ENCODE data around the gene MAB21L1.

The MAB21L1 gene

DNA sequence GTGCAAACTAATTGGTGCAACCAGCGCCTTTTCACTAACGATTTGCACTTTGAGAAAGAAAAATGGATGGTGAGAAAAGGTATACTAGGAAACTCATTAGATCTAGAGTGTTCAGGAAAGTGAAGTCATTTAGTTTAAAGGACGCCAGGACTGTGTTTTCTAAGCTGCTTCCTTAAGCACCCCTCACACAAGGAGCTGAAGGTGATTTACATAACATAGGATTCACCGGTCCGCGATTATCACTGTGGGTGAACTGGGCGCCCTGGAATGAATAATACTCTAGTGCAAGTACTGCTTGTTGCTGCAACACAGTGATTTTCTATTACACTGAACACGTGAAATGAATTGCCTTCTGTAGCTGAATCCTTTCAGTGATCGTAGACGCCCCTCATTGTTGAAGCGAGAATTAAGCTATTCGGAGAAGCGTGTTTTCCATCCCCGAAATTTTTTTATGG, 2.6 kb upstream of the MAB21L1 start:
- DNase-seq = no peak

DNA sequence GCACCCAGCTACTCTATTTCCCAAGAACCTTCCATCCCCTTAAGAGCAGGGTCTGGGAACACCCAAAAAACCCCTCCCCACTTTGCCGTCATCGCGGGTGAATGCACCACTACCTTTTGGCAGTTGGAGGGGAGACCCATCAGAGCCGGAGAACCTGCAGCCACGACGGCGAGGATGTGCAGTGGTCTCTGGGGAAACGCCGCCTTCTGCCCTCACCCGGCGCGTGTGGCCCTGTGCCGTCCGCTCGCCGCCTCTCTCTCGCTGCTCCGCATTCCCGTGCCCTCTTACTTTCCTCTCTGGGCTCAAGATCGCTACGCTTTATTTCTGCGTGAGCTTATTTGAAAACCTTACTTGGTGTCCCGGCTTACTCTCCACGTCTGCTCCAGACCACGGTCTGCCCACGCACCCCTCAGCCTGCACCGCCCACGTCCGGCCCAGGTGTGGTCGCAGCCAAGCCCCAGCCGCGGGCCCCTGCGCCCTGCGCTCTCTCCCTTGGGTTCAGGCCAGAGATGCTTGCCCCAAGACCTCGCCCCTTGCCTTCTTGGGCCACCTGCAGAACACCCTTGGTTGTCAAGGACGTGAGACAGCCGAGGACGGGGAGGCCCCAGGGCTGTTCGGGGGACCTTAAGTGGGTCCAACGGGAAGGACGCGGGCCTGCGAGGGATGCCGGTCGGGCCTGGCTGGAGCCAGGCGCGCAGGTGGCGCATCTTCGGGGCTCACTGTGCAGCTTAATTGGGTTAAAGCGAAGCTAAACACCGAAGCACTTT, 2.0 kb upstream of the MAB21L1 start:
- DNase-seq = no peak

- no peak for DNase-seq
Observed at GRCh38 chr13:35477386-35477946, 977 bp upstream of the MAB21L1 start.

- DNase-seq = no peak
Observed at GRCh38 chr13:35475212-35475959, 1.1 kb downstream of the MAB21L1 start.

DNA sequence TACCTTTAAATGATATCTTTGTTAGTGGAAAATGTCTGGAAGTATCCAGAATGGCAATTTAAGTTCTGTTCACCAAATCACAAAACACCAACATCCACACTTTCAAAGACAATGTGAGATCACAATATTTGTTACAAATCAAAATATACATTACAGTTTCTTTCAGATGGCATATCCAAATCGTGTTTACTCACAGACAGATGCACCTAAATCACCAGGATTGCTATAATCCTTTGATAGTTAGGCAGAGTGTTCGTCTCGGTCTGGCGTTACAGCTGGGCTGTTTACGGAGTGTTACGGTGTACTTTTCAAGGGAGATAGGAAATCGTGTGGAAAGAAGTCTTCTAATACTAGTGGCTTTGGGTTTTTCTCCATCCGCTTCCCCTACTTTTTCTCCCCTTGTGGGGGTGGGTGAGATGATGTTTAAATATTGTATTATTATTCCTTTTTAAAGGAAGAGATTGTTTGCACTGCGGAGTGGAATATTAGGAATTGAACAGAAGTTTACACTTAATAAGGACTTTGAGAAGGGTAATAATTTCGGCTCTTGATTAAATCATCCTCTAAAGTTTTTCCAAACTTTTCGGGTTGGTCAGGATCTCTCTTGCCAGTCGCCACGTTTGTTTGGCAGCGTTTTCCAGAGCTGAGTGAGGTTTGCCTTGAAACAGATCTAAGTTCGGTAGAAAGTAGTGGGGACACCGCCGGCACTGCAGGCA, 1.8 kb downstream of the MAB21L1 start:
- DNase-seq = no peak

GRCh38 chr13:35473802-35474201, 2.7 kb downstream of the MAB21L1 start:
- no peak for DNase-seq

DNA sequence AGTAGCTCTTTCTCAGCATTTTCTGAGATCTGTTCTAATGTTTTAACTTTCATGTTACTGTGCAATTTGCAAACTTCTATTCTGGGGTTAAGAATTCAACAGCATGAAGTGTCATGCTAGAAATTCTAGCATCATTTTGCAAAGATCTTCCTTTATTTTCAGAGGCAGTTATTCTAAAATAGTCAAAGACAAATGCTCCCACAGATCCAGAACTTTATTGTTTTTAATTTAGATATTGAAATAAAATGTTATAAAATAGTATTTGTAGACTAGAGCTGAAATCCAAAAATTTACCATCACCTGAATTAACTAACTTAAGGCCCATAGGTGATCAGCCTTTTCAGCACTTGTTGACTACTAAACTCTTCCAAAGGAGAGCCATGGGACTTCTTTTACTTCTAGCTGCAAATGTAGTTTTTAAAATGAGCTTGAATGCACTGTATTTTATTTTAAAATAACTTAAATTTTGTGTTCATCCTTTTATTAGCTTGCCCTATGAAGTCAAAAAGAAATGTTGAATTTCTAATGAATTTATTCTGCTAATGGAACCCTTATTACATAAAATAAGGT, 3.2 kb downstream of the MAB21L1 start:
- no peak for DNase-seq

DNA sequence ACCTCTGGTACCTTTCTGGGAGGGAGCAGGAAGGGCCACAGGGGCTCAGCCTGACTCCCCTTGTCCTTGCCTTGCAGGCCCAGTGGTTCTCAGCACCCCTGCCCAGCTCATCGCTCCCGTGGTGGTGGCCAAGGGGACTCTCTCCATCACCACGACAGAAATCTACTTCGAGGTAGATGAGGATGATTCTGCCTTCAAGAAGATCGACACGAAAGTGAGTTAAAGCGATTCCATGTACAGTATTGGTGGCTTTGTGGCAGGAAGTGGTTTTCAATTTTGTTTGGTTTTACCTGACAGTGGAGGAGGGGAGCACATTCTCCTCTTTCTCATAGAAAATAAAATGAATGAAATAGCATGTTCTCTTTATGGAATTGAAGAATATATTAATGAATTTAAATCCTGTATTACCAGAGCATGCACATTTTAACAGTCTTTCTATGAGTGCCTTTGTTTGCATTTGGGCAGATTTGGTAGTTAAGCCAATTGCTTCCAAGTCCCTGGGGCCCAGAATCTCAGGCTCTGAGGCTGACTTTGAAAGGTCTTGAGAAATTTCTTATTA, 4.1 kb downstream of the MAB21L1 start:
- no peak for DNase-seq

DNA sequence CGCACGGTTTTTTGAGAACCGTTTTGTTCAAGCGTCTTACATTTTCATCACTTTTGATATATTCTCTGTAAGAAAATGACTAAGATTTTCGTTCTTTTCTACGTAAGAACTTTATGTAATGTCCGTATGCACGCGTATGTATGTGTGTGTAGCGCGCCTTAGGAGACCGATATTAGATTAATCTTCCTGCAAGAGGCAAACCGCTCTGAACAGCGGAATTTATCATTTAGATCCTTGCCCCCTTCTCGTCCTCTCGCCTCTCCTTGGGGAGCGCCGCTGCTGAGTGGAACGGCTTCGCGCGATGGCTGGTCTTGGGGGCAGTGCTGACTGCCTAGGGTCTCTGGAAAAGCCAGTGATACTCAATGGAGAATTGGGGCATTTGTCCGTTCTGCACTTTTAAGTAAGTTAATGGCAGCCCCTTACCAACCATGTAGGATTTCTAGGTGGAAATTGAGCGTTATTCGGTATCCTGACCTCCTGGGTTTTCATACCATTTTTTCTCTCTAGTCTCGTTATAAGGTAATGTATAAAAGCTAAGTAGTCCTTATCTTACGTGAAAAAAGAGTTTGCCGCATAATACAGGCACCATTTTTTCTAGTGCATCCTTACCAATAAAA, 4.7 kb downstream of the MAB21L1 start:
- no peak for DNase-seq

DNA sequence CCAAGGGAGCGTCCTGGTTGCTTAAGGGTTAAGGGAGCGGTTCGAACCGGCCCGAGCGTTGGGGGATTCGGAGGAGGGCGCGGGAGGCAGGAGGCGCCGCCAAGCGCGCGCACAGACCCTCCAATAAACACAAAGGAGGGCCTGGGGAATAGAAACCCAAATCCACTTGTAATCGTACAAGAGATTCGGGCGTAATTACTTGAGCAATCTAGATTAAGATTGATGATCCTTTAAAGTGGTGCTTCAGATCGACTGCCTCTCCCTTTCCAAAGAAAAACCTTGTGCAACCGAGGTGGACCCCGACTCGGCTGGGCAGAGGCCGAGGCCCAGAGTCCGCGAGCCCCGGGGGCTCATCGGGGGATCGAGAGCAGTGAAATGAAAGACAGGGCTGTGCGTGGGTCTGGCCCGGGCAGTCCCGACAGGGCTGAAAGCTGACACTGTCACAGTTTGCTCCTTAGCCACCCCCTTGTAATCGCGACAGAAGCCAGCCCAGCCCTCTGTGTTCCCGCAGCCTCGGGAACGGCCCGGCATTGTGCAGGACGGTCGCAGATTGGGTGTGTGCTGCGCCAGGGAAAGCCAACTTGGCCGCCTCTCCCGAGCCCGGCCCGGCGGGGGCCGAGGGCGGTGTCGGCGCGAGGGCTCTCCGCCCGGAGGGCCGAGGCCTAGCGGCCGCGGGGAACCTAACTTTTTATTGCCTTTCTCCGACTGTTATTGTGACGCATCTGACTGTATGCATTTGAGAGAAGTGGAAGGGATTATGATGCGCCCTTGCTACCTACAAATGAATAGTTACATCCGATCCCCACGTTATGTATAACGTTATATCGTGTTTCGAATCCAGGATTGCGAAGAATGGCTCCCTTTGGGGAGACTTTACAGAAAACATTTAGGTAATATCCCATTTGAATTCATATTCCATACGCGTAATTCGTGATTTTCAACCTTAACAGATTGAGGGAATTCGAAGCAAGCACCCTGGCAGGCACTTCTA, 5.5 kb downstream of the MAB21L1 start:
- DNase-seq = no peak

DNA sequence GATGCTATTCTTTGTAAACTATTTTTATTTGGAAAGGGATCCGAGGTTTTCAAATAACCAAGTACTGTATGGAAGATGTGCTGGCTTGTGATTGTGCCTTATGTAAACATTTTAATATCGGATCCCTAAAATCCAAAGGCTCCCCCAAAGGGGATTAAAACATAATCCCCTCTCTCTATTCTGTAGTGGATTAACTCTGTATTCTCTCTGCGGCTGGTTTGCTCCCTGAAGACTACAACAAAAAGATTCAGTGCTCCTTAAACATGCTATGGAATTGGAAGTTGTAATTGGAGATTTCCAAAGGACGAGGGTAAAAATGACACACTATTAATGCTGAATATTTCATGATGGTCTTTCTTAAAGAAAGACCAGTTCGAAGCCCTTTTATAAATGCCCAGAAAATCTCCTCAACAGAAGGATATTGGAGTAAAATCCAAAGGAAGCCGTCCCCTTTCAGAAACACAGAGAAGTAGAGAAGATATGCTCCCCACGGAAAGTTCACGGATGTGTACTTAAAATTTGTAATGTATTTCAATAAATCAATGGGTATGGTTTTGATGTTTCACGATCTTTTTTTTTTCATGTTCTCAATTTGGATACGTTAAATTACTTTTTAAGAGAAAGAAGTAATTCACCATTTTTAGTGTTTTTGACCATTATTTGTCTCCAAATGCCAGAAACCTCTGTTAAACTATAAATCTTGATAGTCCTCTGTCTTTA, 6.5 kb downstream of the MAB21L1 start:
- no peak for DNase-seq

GRCh38 chr13:35468195-35468594, 8.3 kb downstream of the MAB21L1 start:
- DNase-seq = no peak

DNA sequence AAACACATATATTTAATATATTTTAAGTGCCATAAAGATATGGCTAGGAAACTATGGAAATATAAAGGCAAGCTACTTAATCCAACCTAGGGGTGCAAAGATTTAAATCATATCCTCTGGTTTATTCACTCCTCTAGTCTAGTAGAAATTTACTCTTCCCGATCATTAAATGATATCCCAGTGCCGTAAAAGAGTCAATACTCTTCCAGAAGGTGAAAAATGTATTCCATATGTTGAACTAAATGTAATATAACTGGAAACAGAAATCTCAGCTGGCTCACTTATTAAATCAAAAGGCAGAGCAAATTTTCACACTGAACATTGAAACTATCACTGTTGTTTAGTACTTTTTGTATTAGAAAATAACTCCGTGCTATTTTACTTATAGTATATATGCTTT, 11.1 kb downstream of the MAB21L1 start:
- no peak for DNase-seq

GRCh38 chr13:35460061-35460460, 16.4 kb downstream of the MAB21L1 start:
- no peak for DNase-seq

GRCh38 chr13:35457258-35457657, 19.2 kb downstream of the MAB21L1 start:
- DNase-seq = no peak

DNA sequence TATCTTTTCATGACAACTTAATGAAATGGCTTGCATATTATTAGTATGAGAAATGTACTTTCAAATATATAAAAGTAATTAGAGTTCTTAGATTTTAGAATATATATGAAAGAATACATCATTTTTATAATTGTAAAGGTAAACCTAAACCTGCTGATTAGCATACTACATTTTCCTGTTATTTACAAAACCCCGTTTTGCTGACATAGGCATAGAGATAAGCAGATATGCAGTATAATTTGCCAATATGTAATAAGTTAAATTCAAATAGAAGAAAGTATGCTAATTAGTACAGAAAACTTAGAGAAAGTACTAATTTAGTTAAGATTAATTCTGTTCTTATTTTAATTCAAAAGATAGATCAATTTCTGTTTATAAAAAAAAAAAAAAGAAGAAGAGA, 21.5 kb downstream of the MAB21L1 start:
- DNase-seq = no peak

GRCh38 chr13:35449821-35450220, 26.7 kb downstream of the MAB21L1 start:
- no peak for DNase-seq

DNA sequence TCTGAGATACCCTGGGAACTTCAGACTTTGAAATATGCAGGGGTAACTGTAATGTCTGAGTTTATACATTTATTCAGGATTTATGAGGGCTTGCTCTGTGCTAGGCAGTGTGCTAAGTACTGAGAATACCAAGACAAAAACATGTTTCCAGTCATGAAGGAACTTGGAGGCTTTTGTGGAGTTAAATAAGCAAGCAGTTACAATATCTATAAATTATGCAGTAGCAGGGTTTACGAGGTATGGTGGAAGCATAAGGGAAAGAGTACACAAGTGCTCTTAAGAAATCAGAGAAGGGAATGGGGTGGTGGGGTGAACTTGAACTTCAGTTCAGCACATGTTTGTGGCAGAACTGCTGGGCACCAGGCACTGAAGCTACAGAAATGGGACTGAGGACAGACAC, 28.0 kb downstream of the MAB21L1 start:
- no peak for DNase-seq

Measured in NCI-H1930 (cell line).